SJSA1 (cell line): Measurements from ENCODE around the gene TMEM256. TPM values are rescaled to one million over a fixed set of nuclear protein-coding genes. Genes with fewer than 3 reads are reported as not detected.

Experiments
- DNase-seq, 2 experiments: peaks; one replicate each; pipeline ENCODE4 v3.0.0-alpha.2; 2015 to 2020; ENCODE audit warnings: low spot score in 2 of 2, low read depth in 1 of 2
- H3K27ac ChIP-seq: fragments of 250-450 bp; sonication (Bioruptor Pico); 2 replicates; pipeline ENCODE4 v1.5.1; 2020; ENCODE audit warnings: mild to moderate bottlenecking, moderate library complexity
- H3K27me3 ChIP-seq: fragments of 250-450 bp; sonication (Bioruptor Pico); replicated peaks from 2 replicates; pipeline ENCODE4 v1.5.1; 2020; ENCODE audit warnings: mild to moderate bottlenecking, moderate library complexity
- H3K36me3 ChIP-seq: fragments of 250-450 bp; sonication (Bioruptor Pico); 2 replicates; pipeline ENCODE4 v1.5.1; 2020; ENCODE audit warnings: mild to moderate bottlenecking
- H3K4me1 ChIP-seq: fragments of 250-450 bp; sonication (Bioruptor Pico); replicated peaks from 2 replicates; pipeline ENCODE4 v1.6.1; 2021; ENCODE audit warnings: mild to moderate bottlenecking
- H3K4me3 ChIP-seq: fragments of 250-450 bp; sonication (Bioruptor Pico); 2 replicates; pipeline ENCODE4 v1.5.1; 2020; ENCODE audit warnings: mild to moderate bottlenecking
- H3K9me3 ChIP-seq: fragments of 250-450 bp; sonication (Bioruptor Pico); replicated peaks from 2 replicates; pipeline ENCODE4 v1.5.1; 2020; ENCODE audit warnings: mild to moderate bottlenecking
- total RNA-seq: library from RNA; depleted of rRNA; stranded (reverse); fragments of >200 nt; shearing (Covaris generic); gene quantifications from 2 replicates; pipeline ENCODE4 v1.2.3, GENCODE V29; 2014; rRNA removed

The TMEM256 gene
- total RNA-seq, 1 experiment from 2014 or later = 28.8 TPM

- no peak for DNase-seq
- H3K9me3 ChIP-seq = no peaks in the 10 kb centered on the region
- H3K4me3 ChIP-seq = no peak overlapping the region
- no peak overlapping the region for H3K27ac ChIP-seq
- peaks cover 4% of the 10 kb centered on the region for H3K36me3 ChIP-seq
- peaks cover 39% of the 10 kb centered on the region for H3K4me1 ChIP-seq
- H3K27me3 ChIP-seq = no peaks in the 10 kb centered on the region
Measured at GRCh38 chr17:7354262-7354843, 49.5 kb downstream of the TMEM256 start.

Other genes starting within 250 kb of the TMEM256 start
- gene ASGR1, start 224.7 kb downstream of the TMEM256 start, total RNA-seq = 0.16 TPM in 1 of 2 replicates, not detected in the other
- gene DLG4, start 184.3 kb downstream of the TMEM256 start, total RNA-seq = 8.9 and 9.3 TPM in 2 replicates
- 205 and 227 TPM in 2 replicates for gene ACADVL, start 184.2 kb downstream of the TMEM256 start, total RNA-seq
- 30.6 and 45.3 TPM in 2 replicates for gene DVL2, start 169.6 kb downstream of the TMEM256 start, total RNA-seq
- gene PHF23, start 164.6 kb downstream of the TMEM256 start, total RNA-seq = 27.5 and 30.3 TPM in 2 replicates
- 139 and 146 TPM in 2 replicates for gene GABARAP, start 161.6 kb downstream of the TMEM256 start, total RNA-seq
- gene CTDNEP1, start 152.4 kb downstream of the TMEM256 start, total RNA-seq = 15.5 and 21.8 TPM in 2 replicates
- gene ELP5, start 151.9 kb downstream of the TMEM256 start, total RNA-seq = 37.2 and 52.4 TPM in 2 replicates
- not detected in 2 replicates for gene CLDN7, start 141.6 kb downstream of the TMEM256 start, total RNA-seq
- 0.32 TPM in 1 of 2 replicates, not detected in the other for gene SLC2A4, start 122.4 kb downstream of the TMEM256 start, total RNA-seq
- gene YBX2, start 109.5 kb downstream of the TMEM256 start, total RNA-seq = not detected in 2 replicates
- gene EIF5A, start 96.5 kb downstream of the TMEM256 start, total RNA-seq = 342 and 632 TPM in 2 replicates
- 86.3 and 112 TPM in 2 replicates for gene GPS2, start 88.7 kb downstream of the TMEM256 start, total RNA-seq
- gene NEURL4, start 74.8 kb downstream of the TMEM256 start, total RNA-seq = 8.1 and 13.8 TPM in 2 replicates
- gene ACAP1, start 67.6 kb downstream of the TMEM256 start, total RNA-seq = not detected in 2 replicates
- 5.4 and 7.0 TPM in 2 replicates for gene KCTD11, start 51.9 kb downstream of the TMEM256 start, total RNA-seq
- not detected in 2 replicates for gene TMEM95, start 48.9 kb downstream of the TMEM256 start, total RNA-seq
- gene TNK1, start 23.0 kb downstream of the TMEM256 start, total RNA-seq = not detected in 2 replicates
- 13.3 and 14.2 TPM in 2 replicates for gene PLSCR3, start 9.6 kb downstream of the TMEM256 start, total RNA-seq
- 2.2 and 3.9 TPM in 2 replicates for gene NLGN2, start 3.7 kb upstream of the TMEM256 start, total RNA-seq
- not detected in 2 replicates for gene SPEM1, start 16.2 kb upstream of the TMEM256 start, total RNA-seq
- gene SPEM2, start 21.5 kb upstream of the TMEM256 start, total RNA-seq = not detected in 2 replicates
- not detected in 2 replicates for gene SPEM3, start 24.8 kb upstream of the TMEM256 start, total RNA-seq
- 0.45 TPM in 1 of 2 replicates, not detected in the other for gene TMEM102, start 31.3 kb upstream of the TMEM256 start, total RNA-seq
- not detected in 2 replicates for gene FGF11, start 35.4 kb upstream of the TMEM256 start, total RNA-seq
- 3.9 and 14.7 TPM in 2 replicates for gene CHRNB1, start 41.0 kb upstream of the TMEM256 start, total RNA-seq
- 13.8 and 19.9 TPM in 2 replicates for gene ZBTB4, start 75.5 kb upstream of the TMEM256 start, total RNA-seq
- not detected in 2 replicates for gene SLC35G6, start 77.3 kb upstream of the TMEM256 start, total RNA-seq
- 17.5 and 29.3 TPM in 2 replicates for gene POLR2A, start 80.3 kb upstream of the TMEM256 start, total RNA-seq
- 5.9 and 22.8 TPM in 2 replicates for gene TNFSF12, start 145.0 kb upstream of the TMEM256 start, total RNA-seq
- 0.56 and 1.3 TPM in 2 replicates for gene TNFSF13, start 154.7 kb upstream of the TMEM256 start, total RNA-seq
- 74.9 and 101 TPM in 2 replicates for gene SENP3, start 157.8 kb upstream of the TMEM256 start, total RNA-seq
- 0.31 and 5.2 TPM in 2 replicates for gene CD68, start 175.5 kb upstream of the TMEM256 start, total RNA-seq
- gene MPDU1, start 179.8 kb upstream of the TMEM256 start, total RNA-seq = 166 and 213 TPM in 2 replicates
- gene SOX15, start 186.0 kb upstream of the TMEM256 start, total RNA-seq = not detected in 2 replicates
- 39.6 and 49.5 TPM in 2 replicates for gene FXR2, start 210.8 kb upstream of the TMEM256 start, total RNA-seq
- 28.1 and 40.1 TPM in 2 replicates for gene SAT2, start 223.7 kb upstream of the TMEM256 start, total RNA-seq
- gene SHBG, start 226.0 kb upstream of the TMEM256 start, total RNA-seq = not detected in 2 replicates
- gene ATP1B2, start 246.8 kb upstream of the TMEM256 start, total RNA-seq = not detected in 2 replicates